ENCODE measurements around the gene RGS3.
"Not testable (repeated sequence)": the region's sequence is repeated elsewhere in the genome, so short reads cannot be mapped to it uniquely, and the experiment has no call there.

Gene RGS3

DNA sequence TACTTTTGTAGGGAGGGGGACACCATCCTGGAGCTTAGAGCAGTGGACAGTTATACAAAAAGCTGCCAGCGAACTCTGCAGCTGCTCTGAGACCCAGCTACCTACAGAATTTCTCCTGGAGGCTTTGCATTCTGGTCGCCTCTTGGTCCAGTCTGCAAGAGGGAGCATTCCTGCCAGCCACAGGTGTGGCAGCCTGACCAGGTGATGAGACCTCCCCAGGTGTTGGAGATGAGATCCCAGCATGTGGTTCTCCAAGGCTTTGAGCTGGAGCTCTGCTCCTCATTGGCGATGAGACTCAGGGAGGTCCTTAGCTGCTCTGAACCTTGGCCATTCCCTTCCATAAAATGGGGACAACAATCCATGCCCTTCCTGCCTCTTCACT, 69.3 kb downstream of the RGS3 start:
- no peak for FAIRE-seq

DNA sequence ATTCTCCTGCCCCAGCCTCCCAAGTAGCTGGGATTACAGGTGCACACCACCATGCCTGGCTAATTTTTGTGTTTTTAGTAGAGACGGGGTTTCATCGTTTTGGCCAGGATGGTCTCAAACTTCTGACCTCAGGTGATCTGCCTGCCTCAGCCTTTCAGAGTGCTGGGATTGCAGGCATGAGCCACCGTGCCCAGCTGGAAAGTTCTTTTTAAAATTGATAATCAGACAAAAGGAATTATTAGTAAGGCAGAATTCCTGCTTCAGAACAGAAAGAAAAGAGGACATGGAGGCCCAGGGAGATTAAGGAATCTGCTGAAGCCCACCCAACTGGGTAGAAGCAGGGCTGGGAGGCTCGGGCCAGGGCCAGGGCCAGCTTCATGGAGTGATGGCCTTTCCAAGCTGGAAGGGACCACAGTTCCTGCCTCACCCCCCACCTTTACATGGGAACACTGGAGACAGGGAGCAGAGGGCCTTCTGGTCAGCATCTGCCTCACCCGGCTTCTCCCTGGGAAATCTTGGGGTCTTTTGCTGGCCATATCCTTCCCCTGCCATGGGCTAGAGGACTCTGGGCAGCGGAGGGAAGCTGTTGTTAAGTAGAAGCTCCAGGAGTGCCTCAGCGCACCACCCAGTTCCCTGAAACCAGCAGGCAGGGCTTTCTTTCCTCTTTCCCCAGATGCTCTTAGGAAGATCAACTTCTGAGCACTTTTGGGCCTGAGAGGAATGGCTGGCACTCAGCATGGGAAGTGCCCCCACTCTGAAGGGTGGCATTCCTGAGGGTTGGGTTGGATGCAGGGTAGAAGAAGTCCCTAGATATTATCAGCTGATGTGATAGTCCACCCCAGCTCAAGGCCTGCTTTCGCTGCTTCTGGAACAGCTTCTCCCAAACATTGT, 70.1 kb downstream of the RGS3 start:
- FAIRE-seq, result no peak

DNA sequence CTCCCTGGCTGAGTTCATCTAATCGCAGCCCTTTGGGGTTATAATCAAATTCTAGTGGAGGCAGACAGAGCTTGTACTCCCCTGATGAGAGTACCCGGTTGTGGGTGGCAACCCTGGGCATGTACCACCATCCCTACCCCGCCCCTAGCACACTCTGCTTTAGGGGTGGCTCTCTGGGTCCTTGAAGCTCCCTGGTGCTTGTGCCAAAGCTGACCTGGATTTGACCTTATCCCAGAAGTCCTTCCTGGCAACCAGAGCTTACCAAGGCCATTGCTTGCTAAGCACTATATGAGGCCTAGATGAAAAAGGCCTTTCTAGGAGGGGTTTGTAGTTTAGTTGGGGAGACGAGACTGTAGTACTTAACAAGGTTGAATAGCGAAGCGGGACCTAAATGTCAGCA, 72.2 kb downstream of the RGS3 start:
- no peak for FAIRE-seq

GRCh38 chr9:113536166-113536482, 72.6 kb downstream of the RGS3 start:
- FAIRE-seq, result no peak

DNA sequence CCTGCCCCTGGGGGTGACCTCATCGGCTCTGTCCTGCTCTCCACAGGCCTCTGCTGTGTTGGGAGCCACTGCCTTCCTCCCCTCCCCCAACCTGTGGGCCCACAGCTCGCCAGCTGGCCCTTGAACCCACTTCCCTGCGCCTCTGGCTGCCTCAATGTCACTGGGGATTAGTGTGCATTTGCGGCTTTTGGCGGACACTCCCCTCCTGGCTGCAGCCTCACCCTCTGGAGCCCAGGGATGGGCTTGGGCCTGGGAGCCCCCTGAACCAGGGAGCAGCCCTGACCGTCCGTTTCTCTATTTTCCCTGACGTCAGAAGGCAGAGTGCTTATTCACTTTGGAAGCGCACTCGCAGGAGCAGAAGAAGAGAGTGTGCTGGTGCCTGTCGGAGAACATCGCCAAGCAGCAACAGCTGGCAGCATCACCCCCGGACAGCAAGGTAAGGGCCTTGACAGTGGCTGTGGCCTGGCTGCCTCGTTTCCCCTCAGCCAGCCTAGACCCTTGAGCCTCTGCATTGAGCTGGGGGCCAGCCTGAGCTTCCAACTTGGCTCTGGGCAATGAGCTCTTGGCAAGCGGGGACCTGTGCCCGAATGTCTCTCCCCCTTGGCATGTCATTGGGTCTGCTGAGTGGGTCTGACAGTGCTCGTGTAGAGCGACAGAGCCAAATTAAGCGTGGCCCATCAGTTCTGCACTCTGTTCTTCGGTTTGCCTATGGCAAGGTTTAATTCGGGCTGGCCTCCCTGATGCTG, 73.1 kb downstream of the RGS3 start:
- FAIRE-seq, result no peak

GRCh38 chr9:113537229-113537810, 73.8 kb downstream of the RGS3 start:
- FAIRE-seq, result no peak

DNA sequence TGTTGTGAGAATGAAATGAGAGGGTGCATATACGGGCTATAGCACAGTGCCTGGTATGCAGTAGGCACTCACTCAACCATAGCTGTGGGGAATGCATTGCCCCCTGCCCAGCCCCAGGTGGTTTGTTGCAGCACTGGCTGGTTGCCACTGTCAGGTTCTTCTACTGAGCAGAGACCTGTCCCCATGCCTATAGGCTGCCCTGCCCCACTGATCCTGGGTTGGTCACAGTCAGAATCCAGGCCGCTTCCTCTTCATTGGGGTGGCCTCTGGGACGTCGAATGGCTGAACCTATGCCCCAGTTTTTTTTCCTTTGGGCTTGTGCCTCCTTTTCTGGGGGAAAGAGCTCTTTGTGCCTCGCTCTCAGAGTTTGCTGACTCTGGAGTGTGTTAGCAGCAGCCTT, 74.6 kb downstream of the RGS3 start:
- FAIRE-seq, result no peak

DNA sequence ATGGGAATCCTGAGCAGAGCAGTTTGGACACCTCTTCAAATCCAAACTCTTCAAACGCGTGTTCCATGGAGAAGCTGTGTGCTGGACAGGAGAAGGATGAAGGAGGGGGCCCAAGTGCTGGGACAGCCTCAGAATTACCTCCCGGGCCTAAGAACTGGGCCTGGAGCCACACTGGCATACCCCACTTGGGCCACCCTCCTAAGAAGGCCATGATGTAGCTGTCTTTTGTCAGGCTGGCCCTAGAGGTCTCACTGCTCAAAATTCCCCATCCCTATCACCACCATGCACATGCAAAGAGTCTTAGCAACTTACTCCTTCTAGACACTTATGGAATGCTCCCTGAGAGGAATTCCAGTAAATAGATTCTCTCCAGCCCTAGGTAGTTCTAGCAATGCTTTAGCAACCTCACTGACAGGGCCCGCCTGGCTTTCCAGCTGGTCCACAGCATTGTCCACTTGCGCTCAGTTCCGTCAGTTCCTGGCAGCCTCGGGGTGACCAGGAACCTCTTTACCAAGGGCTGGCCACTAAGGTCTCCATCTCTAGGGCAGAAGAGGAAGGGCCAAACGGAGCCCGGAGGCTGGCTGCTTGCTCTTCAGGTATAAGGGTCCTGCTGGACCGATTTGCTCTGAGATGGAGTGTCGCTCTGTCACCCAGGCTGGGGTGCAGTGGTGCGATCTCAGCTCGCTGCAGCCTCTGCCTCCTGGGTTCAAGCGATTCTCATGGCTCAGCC, 75.3 kb downstream of the RGS3 start:
- no peak for FAIRE-seq

- no peak for FAIRE-seq
Measured at GRCh38 chr9:113540466-113540865, 76.9 kb downstream of the RGS3 start.

DNA sequence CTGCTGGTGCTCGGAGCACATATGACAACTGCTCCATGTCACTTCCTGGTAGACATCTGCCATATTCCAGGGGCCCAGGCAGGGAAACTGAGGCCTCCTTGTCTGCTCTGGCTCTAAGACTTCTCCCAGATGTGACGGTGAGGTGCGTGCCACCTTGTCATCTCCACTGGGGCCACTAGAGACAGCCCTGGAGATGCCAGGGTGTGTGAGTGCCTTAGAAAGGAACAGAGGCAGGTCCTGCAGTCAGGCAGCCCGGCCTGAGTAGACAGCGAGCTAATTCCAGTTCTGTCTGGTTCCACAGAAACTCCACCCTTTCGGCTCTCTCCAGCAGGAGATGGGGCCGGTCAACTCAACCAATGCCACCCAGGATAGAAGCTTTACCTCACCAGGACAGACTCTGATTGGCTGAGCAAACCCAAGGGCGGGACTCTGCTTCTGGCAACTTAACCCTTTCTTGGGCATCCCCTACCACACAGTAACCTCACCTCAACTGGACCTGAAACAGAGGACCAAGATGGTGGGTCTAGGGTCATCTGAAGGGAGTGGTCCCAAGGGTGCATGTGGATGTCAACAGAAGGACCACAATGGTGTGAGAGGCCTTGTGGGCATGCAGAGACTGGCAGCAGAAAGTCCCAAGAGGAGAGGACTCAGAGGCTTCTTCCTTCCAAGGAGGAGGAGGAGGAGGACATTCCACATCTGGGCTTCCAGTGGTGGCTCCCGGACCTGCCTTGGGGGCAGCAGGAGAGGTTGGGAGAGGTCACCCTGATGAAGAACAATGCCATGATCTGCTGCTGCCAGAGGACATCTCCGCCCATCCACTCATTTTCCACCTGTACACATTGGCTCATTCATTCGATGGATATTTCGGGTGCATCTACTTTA, 77.7 kb downstream of the RGS3 start:
- FAIRE-seq, result no peak

DNA sequence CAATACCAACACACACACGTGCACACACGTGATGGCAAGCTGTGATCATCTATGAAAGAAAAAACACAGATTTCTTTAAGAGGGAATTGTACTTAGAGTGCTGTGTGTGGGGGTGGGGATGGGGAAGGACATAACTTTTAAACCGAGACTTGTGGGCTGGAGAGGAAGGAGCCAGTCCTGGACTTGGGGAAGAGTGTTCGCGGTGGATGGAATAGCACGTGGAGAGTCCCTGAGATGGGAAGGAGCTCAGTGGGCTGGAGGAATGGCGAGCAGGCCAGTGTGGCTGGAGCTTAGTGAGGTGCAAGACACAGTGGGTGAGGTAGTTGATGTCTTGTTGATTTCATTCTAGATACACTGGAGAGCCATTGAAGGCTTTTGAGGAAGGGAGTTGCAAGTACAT, 78.5 kb downstream of the RGS3 start:
- FAIRE-seq, result no peak

GRCh38 chr9:113542741-113543140, 79.2 kb downstream of the RGS3 start:
- FAIRE-seq, result no peak

DNA sequence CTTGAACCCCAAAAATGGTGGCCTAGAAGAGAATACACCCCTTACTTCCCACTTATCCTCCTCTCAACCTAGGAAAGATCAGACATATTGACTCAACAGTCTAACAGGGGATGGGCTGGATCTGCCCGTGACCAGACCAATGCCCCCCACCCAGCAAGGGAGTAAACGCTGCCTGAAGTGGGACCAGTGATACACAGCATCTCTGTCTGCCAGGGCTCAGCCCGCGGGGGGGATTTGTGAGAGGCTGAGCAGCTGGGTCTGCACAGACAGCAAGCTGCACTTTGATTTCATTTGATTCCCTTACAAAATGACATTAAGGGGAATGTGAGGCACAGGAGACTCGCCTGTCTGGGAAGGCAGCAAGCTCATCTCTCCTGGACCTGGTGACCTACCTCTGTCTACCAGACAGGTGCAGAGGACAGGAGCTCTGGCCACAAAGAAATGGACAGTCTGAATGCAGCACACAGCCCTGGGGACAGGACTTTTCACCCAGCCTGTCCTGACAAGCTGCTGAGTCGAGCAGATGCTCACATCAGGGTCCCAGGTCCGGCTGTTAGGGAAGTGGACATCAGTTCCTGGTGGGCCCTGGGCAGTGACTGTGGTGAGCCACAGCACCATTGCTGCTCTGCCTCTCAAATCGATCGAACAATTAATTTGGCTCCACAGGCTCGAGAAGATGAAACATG, 79.9 kb downstream of the RGS3 start:
- FAIRE-seq, result no peak

- FAIRE-seq, result no peak
Measured at GRCh38 chr9:113543982-113544303, 80.4 kb downstream of the RGS3 start.

DNA sequence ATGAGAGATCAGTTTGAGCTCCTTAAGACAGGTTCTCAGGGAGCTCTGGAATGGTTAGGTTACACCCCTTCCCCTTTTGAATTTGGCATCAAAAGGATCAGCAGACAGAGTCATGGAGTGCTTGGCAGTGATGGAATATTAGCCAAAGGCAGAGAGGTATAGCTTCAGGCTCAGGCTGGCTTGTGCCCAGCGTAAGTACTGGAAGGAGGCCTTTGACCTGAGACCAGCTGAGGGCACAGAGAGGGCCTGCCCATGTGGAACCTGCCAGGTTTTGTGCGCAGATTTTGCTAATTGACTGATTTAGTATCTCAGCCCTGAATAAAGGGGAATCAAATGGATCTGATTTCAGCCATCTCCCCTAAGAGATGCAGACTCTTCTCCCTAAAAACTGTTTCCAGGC, 81.5 kb downstream of the RGS3 start:
- no peak for FAIRE-seq

- no peak for FAIRE-seq
Measured at GRCh38 chr9:113546566-113546965, 83.0 kb downstream of the RGS3 start.

DNA sequence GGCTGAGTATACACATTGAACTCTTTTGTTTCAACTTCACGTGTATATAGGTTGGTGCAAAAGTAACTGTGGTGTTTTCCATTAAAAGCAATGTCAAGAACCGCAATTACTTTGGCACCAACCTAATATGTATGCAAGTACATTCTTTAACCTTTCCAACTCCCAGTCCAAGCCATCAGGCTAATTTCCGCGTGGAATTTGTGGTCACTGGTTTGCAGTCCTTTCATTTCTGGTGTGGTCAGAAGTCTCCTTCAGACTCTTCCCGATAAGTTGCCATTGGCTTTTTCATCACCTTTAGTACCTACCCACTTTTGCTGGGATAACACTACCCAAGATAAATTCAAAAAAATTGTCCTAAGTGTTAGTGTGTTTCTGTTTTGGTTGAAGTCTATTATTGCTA, 84.0 kb downstream of the RGS3 start:
- FAIRE-seq, result no peak

- no peak for FAIRE-seq
Measured at GRCh38 chr9:113548221-113549041, 84.9 kb downstream of the RGS3 start.

GRCh38 chr9:113549892-113550291, 86.4 kb downstream of the RGS3 start:
- FAIRE-seq, result not testable (repeated sequence)

DNA sequence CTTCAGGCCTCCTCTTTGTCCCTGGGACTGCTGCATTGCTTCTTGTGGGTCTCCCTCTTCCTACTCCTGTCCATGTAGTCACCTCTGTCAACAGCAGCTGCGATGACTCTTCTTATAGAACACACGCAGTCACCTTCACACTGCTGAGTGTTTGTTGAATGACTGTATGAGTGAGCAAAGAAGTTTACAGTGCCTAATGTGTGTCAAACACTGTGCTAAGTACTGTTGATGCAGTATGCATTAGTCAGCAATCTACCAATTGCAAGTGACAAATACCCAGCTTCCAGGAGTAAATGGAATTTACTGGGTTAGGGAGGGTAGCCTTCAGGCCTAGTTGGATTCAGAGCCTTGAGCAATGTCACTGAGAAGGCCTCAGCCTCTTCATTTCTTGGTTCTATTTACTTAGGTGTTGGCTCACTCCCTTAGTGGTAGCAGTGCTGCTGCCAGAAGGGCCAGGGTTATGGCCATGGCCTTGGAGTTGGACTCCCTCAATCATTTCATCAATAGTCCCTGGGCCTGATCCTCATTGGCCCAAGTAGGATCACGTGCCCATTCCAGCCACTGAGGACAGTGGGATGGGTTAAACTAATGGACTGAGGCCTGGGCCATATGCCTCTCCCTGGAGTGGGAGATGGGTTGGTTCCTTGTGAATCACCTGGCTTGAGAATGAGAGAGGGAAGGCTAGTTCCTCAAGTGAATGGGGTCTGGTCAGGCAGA, 93.5 kb downstream of the RGS3 start:
- FAIRE-seq, result no peak

All from islet of Langerhans (tissue), 1 donor.